ENCODE data around the gene MLLT6. TPM values are rescaled to one million over a fixed set of nuclear protein-coding genes. Genes with fewer than 3 reads are reported as not detected.
A peak's percentile ranks its signal among the peaks of the same experiment; 100 is the strongest.

MLLT6 gene
- total and polyA plus RNA-seq, 2 of the 13 experiments (the other 11 are each of a cell fraction or from before 2014, with no cell fraction given) = 50.7 to 69.5 TPM

- TF ChIP-seq PRDM4 (CRISPR knock-in tag; IDR thresholded peaks at IDR 0.05; ENCODE audit: borderline replicate concordance) = no peak
- TF ChIP-seq ZNF784 (CRISPR knock-in tag; IDR thresholded peaks at IDR 0.05; ENCODE audit: borderline replicate concordance) = no peak; the same call in 1 of the 2 replicates
- no peak for TF ChIP-seq HIC2 (CRISPR knock-in tag; IDR thresholded peaks at IDR 0.05; ENCODE audit: low read depth)
- no peak for TF ChIP-seq ZNF816 (CRISPR knock-in tag; IDR thresholded peaks at IDR 0.05; ENCODE audit: borderline replicate concordance)
- TF ChIP-seq ZNF33B (CRISPR knock-in tag; IDR thresholded peaks at IDR 0.05) = peak; percentile 60; the same call in 1 of the 2 replicates
- no peak for TF ChIP-seq ZSCAN21 (CRISPR knock-in tag; IDR thresholded peaks at IDR 0.05; ENCODE audit: borderline replicate concordance)
- no peak for TF ChIP-seq ZNF570 (CRISPR knock-in tag; IDR thresholded peaks at IDR 0.05; ENCODE audit: borderline replicate concordance)
- TF ChIP-seq IRF1 (CRISPR knock-in tag; IDR thresholded peaks at IDR 0.05; ENCODE audit: low read depth) = no peak
- TF ChIP-seq MYNN (CRISPR knock-in tag; IDR thresholded peaks at IDR 0.05; ENCODE audit: low read depth) = no peak
- no peak for TF ChIP-seq ZNF556 (CRISPR knock-in tag; IDR thresholded peaks at IDR 0.05; ENCODE audit: borderline replicate concordance)
- TF ChIP-seq ZBTB37 (CRISPR knock-in tag; IDR thresholded peaks at IDR 0.05) = no peak
- TF ChIP-seq CREB3 (CRISPR knock-in tag; IDR thresholded peaks at IDR 0.05) = no peak
- no peak for TF ChIP-seq YEATS4 (CRISPR knock-in tag; IDR thresholded peaks at IDR 0.05; ENCODE audit: borderline replicate concordance)
- TF ChIP-seq NFE2L1 (CRISPR knock-in tag; IDR thresholded peaks at IDR 0.05; ENCODE audit: borderline replicate concordance) = no peak
- peak; percentile 70; the same call in 2 of the 3 replicates for TF ChIP-seq MXI1 (IDR thresholded peaks at IDR 0.05; ENCODE audit: borderline replicate concordance, low read depth, low read length)
- TF ChIP-seq ZBTB25 (CRISPR knock-in tag; IDR thresholded peaks at IDR 0.05) = peak; percentile 84
- 0 out of 2 replicates have a peak, but pooled peaks have one; percentile 43 for TF ChIP-seq ZFP36L1 (CRISPR knock-in tag; IDR thresholded peaks at IDR 0.05)
- TF ChIP-seq POLR2A (IDR thresholded peaks at IDR 0.05; ENCODE audit: insufficient read depth in 1 of 2, low read depth in 2 of 2, low read length in 2 of 2) = no peak
- peak; percentile 52; the same call in 1 of the 2 replicates for TF ChIP-seq ZNF263 (CRISPR knock-in tag; IDR thresholded peaks at IDR 0.05)
These were observed 37.8 kb upstream of the MLLT6 start (continued) for GRCh38 chr17:38667099-38667786.

All from HepG2 (cell line).